Neural cell (in vitro differentiated cells): ENCODE measurements around the gene CACNA1H. TPM values are rescaled to one million over a fixed set of nuclear protein-coding genes. Genes with fewer than 3 reads are reported as not detected.

ENCODE experiments used
- polyA plus RNA-seq: library from polyadenylated mRNA; depleted of rRNA; stranded (reverse); fragments of >200 nt; gene quantifications from 2 replicates; pipeline ENCODE4 v1.2.3, GENCODE V29; 2014

The CACNA1H gene
- polyA plus RNA-seq, 1 donor from 2014 or later, result 27.7 TPM

Other genes with a start within 250 kb of the CACNA1H start
- 9.2 and 16.2 TPM in 2 replicates for gene LMF1, start 182.1 kb upstream of the CACNA1H start, polyA plus RNA-seq
- gene SOX8, start 171.3 kb upstream of the CACNA1H start, polyA plus RNA-seq, result 3.9 and 4.6 TPM in 2 replicates
- not detected in 2 replicates for gene SSTR5, start 80.4 kb upstream of the CACNA1H start, polyA plus RNA-seq
- 0.79 TPM in 1 of 2 replicates, not detected in the other for gene C1QTNF8, start 56.9 kb upstream of the CACNA1H start, polyA plus RNA-seq
- not detected in 2 replicates for gene TPSG1, start 72.2 kb downstream of the CACNA1H start, polyA plus RNA-seq
- not detected in 2 replicates for gene TPSB2, start 77.1 kb downstream of the CACNA1H start, polyA plus RNA-seq
- not detected in 2 replicates for gene TPSAB1, start 87.6 kb downstream of the CACNA1H start, polyA plus RNA-seq
- gene TPSD1, start 103.0 kb downstream of the CACNA1H start, polyA plus RNA-seq, result not detected in 2 replicates
- 111 and 126 TPM in 2 replicates for gene UBE2I, start 156.5 kb downstream of the CACNA1H start, polyA plus RNA-seq
- 65.2 and 93.7 TPM in 2 replicates for gene BAIAP3, start 180.5 kb downstream of the CACNA1H start, polyA plus RNA-seq
- gene TSR3, start 198.8 kb downstream of the CACNA1H start, polyA plus RNA-seq, result 102 and 106 TPM in 2 replicates
- 74.2 and 90.5 TPM in 2 replicates for gene GNPTG, start 198.8 kb downstream of the CACNA1H start, polyA plus RNA-seq